Measurements from ENCODE around the gene C1QL1. TPM values are rescaled to one million over a fixed set of nuclear protein-coding genes. Genes with fewer than 3 reads are reported as not detected.

Gene C1QL1
- polyA plus RNA-seq, 1 experiment = 1.9 TPM

DNA sequence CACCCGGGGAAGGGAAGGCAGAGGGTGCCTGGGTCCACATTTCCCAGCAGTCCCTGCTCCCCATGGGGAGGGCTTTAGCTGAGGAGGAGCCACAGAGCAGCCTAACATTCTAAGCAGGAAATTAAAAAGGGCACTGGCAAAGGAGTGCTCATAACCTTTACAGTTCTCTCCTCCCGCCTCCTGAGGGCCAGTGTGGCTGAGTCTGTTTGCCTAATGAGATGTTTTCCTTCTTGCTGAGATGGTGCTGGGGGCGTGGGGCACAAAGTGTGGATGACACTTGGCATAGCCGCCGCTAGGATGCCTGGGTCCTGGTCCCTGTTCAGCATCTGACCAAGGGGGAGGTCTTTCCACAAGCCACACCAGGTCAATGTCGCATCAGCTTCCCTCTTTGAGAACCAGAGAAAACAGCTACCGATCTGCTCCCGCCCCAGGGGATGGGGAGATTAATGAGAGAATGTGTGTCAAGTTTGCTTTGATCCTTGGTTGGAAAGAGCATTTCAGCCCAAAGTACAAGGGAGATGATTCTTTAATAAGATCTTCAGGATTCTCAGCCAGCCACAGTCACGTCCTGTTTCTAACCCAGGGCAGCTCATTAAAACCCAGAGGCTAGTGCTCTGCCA, 26.3 kb downstream of the C1QL1 start:
- DNase-seq (ENCODE audit: low read depth, low spot score) = no peak
- POLR2A ChIA-PET = no interaction called here
- Histone ChIP-seq H3K9me3 (ENCODE audit: control insufficient read depth, insufficient read depth, low read length) (peaks cover 8% of the 10 kb centered on the region), H3K4me3 (ENCODE audit: low read depth, low read length) (no peak overlapping the region), H3K27ac (ENCODE audit: low read depth, low read length) (no peak overlapping the region), H3K27me3 (ENCODE audit: control insufficient read depth, insufficient read depth, low read length) (no peaks in the 10 kb centered on the region)
- CTCF ChIA-PET = interaction anchor here (0.5 to 0.8 kb wide), 3 partner anchors 21 to 194 kb away, joined by 3 read pairs; partner anchors contain the start of gene ACBD4
- TF ChIP-seq, protein P1, sequence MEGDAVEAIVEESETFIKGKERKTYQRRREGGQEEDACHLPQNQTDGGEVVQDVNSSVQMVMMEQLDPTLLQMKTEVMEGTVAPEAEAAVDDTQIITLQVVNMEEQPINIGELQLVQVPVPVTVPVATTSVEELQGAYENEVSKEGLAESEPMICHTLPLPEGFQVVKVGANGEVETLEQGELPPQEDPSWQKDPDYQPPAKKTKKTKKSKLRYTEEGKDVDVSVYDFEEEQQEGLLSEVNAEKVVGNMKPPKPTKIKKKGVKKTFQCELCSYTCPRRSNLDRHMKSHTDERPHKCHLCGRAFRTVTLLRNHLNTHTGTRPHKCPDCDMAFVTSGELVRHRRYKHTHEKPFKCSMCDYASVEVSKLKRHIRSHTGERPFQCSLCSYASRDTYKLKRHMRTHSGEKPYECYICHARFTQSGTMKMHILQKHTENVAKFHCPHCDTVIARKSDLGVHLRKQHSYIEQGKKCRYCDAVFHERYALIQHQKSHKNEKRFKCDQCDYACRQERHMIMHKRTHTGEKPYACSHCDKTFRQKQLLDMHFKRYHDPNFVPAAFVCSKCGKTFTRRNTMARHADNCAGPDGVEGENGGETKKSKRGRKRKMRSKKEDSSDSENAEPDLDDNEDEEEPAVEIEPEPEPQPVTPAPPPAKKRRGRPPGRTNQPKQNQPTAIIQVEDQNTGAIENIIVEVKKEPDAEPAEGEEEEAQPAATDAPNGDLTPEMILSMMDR (IDR thresholded peaks at IDR 0.05; ENCODE audit: low read depth, low read length) = no peak

DNA sequence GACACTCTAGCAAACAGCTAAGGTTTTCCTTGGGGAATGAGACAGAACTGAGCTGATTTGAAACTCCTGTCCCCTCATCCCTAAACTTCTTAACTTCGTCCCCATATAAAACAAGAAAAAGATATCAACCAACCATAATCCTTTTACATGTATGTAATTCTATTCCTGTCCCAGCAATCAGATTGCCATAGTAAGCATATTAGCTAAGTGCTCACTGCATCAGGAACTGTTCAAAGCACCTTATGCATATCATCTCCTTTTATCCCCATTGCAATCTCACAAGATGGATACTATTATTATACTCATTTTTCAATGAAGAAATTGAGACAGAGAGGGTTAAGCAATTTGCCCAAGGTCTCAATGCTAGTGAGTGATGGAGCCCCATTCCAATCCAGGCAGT, 27.3 kb downstream of the C1QL1 start:
- H3K9me3 ChIP-seq (ENCODE audit: control insufficient read depth, insufficient read depth, low read length) = peaks cover 8% of the 10 kb centered on the region
- no peak overlapping the region for H3K27ac ChIP-seq (ENCODE audit: low read depth, low read length)
- no peak for DNase-seq (ENCODE audit: low read depth, low spot score)
- CTCF ChIA-PET = interaction anchor here (0.8 to 2.3 kb wide), 2 partner anchors 21 to 62 kb away, joined by 3 to 9 read pairs; no protein-coding TSS in a partner anchor
- POLR2A ChIA-PET = no interaction called here
- H3K27me3 ChIP-seq (ENCODE audit: control insufficient read depth, insufficient read depth, low read length) = no peaks in the 10 kb centered on the region
- TF ChIP-seq, protein P1 (IDR thresholded peaks at IDR 0.05; ENCODE audit: low read depth, low read length) = no peak
- no peak overlapping the region for H3K4me3 ChIP-seq (ENCODE audit: low read depth, low read length)

DNA sequence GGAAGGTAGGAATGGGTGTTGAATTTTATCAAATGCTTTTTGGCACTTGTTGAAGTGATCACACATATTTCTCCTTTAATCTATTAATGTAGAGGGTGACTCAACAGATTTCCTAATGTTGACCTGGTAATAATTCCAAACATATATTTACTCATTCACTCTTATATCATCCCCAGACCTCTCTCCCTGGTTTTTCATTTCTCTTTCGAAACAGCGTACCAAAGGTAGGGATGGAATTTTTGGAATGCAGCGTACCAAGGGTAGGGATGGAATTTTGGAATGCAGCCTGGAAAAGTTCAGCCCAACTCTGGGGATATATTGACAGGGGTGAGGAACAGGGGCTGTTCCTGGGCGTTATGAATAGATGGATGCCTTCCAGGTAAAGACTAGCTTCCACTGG, 27.8 kb downstream of the C1QL1 start:
- DNase-seq (ENCODE audit: low read depth, low spot score) = no peak
- TF ChIP-seq, protein P1 (IDR thresholded peaks at IDR 0.05; ENCODE audit: low read depth, low read length) = no peak
- CTCF ChIA-PET = interaction anchor here (0.8 to 2.3 kb wide), 3 partner anchors 20 to 62 kb away, joined by 3 to 9 read pairs (median 4); no protein-coding TSS in a partner anchor
- POLR2A ChIA-PET = no interaction called here
- no peaks in the 10 kb centered on the region for H3K27me3 ChIP-seq (ENCODE audit: control insufficient read depth, insufficient read depth, low read length)
- no peak overlapping the region for H3K4me3 ChIP-seq (ENCODE audit: low read depth, low read length)
- peaks cover 8% of the 10 kb centered on the region for H3K9me3 ChIP-seq (ENCODE audit: control insufficient read depth, insufficient read depth, low read length)
- no peak overlapping the region for H3K27ac ChIP-seq (ENCODE audit: low read depth, low read length)

DNA sequence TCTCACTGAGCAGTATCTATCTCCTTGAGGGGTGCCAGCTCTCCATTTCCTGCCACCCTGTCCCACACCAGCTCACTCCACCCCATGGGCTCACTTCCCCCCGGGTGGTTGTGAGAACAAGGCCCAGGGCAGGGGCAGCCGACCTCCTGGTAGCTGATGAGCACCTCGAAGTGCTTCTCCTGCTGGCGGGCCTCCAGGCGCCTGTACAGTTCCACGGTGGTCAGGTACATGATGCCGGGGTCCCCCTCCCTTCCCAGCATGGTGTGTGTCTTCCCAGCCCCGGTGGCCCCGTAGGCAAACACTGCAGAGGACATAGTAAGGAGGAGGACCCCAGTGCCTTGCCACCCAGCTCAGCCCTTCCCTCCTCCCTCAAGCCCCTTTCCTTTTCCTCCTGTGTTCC, 33.0 kb downstream of the C1QL1 start:
- no peak overlapping the region for H3K27ac ChIP-seq (ENCODE audit: low read depth, low read length)
- DNase-seq (ENCODE audit: low read depth, low spot score) = no peak
- H3K27me3 ChIP-seq (ENCODE audit: control insufficient read depth, insufficient read depth, low read length) = no peaks in the 10 kb centered on the region
- H3K4me3 ChIP-seq (ENCODE audit: low read depth, low read length) = no peak overlapping the region
- TF ChIP-seq, protein P1 (IDR thresholded peaks at IDR 0.05; ENCODE audit: low read depth, low read length) = no peak
- POLR2A ChIA-PET = no interaction called here
- CTCF ChIA-PET = no interaction called here
- H3K9me3 ChIP-seq (ENCODE audit: control insufficient read depth, insufficient read depth, low read length) = peaks cover 8% of the 10 kb centered on the region

DNA sequence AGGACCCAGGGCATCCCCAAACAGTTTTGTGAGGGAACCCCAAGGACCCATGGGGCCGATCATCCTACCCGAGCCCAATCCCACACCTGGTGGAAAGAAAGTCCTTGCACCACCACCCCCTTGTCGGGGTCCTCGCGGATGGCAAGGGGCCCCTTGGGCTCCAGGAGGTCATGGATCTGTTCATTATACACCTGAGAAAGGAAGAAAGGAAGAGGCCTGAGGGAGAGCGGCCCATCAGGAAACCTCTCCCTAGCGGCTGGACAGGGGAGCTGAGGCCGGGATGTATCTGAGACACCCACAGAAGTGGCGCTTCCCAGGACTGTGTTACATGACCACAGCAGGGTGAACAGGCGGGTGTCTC, 33.4 kb downstream of the C1QL1 start:
- Histone ChIP-seq H3K9me3 (ENCODE audit: control insufficient read depth, insufficient read depth, low read length) (peaks cover 8% of the 10 kb centered on the region), H3K27ac (ENCODE audit: low read depth, low read length) (no peak overlapping the region), H3K27me3 (ENCODE audit: control insufficient read depth, insufficient read depth, low read length) (no peaks in the 10 kb centered on the region), H3K4me3 (ENCODE audit: low read depth, low read length) (no peak overlapping the region)
- ChIA-PET CTCF (no interaction called here), POLR2A (no interaction called here)
- DNase-seq (ENCODE audit: low read depth, low spot score) = no peak
- TF ChIP-seq, protein P1 (IDR thresholded peaks at IDR 0.05; ENCODE audit: low read depth, low read length) = no peak
